HG03103 (cell line): ENCODE data around the gene ADSS1.
"Not testable (repeated sequence)": the region's sequence is repeated elsewhere in the genome, so short reads cannot be mapped to it uniquely, and the experiment has no call there.

Experiments
- ATAC-seq: cut with Tn5 transposase; IDR thresholded peaks from one replicate; pipeline ENCODE4 v1.9.1; 2021; ENCODE audit warnings: low read depth; ENCODE audit not compliant: unreplicated experiment

ADSS1 gene

GRCh38 chr14:104714066-104714465 is 10.0 kb upstream of the ADSS1 start:
- no peak for ATAC-seq

- no peak for ATAC-seq
Observed at GRCh38 chr14:104714681-104715080, 9.3 kb upstream of the ADSS1 start.

DNA sequence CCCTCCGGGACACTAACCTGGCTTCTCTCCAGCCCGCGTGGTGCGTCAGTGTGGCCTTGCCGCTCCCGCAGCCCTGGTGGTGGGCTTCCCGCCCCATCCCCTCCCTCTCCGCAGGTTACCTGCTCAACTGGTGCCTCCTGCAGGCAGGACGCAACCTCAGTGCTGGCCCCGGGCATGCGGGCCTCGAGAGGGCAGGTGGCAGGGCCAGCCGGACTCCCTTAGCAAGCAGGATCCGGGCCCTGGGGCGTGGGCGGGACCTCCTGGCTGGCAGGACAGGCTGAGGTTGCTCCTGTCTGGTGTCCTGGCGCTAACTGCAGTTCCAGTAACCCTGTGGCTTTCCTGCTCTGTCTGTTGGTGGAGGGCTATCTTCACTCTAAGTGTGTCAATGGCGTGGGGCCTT is 8.6 kb upstream of the ADSS1 start:
- no peak for ATAC-seq

GRCh38 chr14:104715871-104716270 is 8.2 kb upstream of the ADSS1 start:
- ATAC-seq = no peak

GRCh38 chr14:104717137-104717536 is 6.9 kb upstream of the ADSS1 start:
- no peak for ATAC-seq

DNA sequence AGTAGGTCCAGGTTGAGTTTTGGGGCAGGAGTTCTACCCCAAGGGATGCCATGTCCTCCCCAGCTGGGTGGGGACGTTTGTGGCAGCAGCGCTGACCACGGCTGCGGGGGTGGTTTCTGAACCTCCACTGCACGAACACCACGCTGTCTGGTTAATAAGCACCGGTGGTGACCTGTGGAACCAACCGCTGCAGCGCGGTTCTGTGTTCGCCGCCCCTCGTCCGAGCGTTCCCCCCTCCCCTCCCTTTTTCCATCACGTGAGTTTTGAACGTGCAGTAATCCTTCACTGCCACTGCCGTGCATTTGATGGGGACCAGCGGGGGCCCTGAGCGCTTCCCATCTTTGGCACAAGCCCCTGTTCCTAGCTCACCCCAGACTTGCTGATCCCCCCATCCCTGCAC is 6.4 kb upstream of the ADSS1 start:
- ATAC-seq = no peak

DNA sequence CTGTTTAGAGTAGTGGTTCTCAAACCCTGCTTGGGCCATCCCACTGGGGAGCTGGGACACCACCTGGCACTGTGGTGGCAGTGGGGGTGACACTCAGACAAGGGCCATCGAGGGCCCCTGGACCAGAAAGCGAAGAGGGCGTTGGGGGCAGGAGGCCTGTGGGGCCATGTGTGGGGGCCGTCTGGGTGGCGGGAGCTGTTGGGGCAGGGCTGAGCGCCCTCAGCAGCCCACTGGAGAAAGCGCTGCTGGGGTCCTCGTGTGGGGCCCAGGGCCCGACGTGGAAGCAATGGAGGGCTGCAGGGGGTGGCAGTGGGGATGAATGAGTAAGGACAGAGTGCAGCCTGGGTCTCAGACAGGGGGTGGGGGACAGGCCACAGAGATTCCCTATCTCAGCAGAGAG is 5.9 kb upstream of the ADSS1 start:
- no peak for ATAC-seq

GRCh38 chr14:104718871-104719270 is 5.2 kb upstream of the ADSS1 start:
- ATAC-seq = no peak

GRCh38 chr14:104719343-104719742 is 4.7 kb upstream of the ADSS1 start:
- ATAC-seq = no peak

GRCh38 chr14:104721505-104722431 is 2.3 kb upstream of the ADSS1 start:
- no peak for ATAC-seq

GRCh38 chr14:104722938-104723650 is 935 bp upstream of the ADSS1 start:
- no peak for ATAC-seq

DNA sequence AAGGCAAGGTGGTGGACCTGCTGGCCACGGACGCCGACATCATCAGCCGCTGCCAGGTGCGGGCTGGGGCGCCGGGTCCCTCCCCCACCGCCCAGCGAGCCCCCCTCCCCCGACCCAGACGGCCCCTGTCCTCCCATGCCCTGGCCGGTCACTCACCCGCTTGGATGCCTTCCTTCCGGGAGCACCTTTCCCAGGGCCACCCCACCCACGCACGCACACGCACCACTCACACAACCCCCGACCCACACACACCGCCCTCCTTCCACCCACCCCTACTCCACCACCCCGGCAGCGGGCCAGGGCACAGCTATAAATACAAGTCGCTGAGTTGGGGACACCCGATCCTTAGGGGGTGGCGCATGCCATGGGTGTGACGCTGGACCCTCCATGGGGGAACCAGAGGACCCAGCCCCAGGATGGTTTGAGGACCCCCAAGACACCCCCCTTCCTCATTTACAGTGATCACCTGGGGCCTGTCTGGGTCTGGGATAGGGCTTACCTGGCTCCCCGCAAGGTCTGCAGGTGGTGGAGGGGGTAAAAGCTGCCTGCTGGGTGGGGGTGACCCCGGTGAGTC is 465 bp downstream of the ADSS1 start:
- no peak for ATAC-seq

GRCh38 chr14:104724981-104725771 is 1.1 kb downstream of the ADSS1 start:
- ATAC-seq = no peak

DNA sequence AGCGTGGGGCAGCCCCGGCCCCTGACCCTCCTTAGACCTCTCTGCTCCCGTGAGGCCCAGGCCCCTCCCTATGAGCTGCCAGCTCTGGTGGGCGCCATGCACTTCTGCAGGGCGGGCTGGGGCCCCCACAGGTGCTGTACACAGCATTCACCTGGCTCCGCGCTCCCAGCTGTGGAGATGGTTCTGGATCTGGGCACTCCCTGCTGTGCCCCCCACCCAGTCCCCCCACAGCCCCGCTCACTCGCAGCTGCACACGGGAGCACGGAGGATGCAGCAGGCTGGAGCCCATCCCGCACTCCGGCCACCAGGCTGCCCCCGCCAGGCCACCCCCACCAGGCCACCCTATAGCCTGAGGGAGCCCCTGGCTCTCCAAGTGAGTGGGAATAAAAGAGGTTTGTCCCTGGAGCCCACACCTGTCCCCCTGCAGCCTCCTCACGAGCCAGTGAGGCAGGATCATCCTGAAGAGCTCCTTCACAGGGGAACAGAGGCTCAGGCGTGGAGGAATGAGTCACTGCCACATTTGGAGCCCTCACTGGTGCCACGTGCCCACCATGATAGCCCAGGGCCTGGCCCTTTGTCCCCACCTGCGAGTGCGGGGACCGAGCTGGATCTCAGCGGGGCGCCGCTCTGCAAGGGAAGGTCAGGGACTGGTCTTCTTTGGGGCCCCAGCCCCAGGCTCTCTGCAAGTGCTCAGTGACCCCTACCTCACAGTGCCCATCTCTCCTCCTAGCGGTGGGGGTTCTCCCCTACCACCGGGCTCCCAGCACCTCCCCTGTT is 1.9 kb downstream of the ADSS1 start:
- no peak for ATAC-seq

DNA sequence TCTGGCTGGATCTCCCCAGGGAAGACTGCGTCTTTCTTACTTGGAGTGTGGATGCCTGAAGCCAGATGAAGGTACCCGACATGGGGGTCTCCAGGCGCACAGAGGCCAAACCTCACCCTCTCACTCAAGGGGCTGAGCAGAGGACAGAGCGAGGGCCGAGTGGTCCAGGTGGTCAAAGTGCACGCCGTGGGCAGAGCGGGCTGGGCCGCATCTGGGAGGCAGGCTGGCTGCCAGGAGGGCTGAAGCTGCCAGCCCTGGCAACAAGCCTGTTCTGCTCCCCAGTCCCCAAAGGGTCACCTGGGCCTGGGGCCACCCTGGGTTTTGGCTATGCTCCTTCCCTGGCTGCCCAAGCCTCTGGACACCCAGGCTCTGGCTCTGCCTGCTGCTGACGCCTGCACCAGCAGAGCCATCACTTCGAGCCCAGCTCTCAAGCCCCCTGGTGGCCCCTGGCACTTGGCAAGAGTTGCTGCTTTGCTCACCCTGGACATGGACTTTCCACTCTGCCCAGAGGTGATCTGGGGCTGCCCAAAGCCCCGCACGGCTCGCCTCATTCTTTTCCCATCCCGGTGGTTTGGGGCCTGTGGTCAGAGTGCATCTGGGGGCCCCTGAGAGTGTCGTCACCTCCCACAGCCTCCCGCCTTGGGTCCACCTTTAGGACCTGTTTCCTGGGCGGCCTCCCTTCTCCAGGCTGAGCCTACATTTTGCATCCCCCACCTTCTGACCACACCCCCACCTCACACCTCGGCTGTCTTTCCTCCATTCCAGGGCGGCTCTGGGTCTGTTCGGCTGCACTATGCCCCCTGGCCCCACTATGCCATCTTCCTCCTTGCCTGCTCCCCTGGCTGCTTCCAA is 2.8 kb downstream of the ADSS1 start:
- no peak for ATAC-seq

DNA sequence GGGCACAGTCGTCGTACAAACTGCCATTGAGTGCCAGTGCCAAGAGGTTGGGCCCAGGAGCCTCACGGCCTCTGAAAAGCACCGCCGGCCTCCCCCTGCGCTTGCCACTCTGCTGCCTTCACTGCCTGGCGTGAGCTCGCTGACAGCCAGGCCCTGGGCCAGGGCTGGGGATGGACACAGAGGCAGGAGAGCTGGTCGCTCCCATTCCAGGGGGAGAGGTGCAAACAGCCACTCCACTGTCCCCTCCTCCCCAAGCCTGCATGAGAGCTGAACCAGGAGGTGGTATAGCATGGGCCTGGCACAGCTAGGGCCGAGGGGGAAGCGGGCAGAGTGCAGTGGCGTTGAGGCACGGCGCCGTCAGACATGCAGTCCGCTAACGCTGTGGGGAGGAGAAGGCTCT is 4.6 kb downstream of the ADSS1 start:
- no peak for ATAC-seq

DNA sequence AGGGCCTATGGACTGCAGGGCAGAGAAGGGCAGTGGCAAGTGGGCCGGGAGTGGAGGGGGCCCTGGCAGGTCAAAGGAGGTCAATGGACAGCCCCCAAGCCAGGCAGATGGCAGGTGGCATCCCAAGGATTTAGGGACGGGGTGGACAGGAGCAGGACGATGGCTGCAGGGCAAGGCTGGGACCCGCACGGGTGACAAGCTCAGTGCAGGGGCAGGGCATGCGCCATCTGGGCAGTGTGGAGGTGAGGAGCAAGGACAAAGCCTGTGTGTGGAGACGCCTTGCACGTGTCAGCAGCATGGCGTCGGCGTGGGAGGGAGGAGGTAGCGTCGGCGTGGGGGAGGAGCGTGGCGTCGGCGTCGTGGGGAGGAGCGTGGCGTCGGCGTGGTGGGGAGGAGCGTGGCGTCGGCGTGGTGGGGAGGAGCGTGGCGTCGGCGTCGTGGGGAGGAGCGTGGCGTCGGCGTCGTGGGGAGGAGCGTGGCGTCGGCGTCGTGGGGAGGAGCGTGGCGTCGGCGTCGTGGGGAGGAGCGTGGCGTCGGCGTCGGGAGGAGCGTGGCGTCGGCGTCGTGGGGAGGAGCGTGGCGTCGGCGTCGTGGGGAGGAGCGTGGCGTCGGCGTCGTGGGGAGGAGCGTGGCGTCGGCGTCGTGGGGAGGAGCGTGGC is 5.3 kb downstream of the ADSS1 start:
- not testable (repeated sequence) for ATAC-seq

DNA sequence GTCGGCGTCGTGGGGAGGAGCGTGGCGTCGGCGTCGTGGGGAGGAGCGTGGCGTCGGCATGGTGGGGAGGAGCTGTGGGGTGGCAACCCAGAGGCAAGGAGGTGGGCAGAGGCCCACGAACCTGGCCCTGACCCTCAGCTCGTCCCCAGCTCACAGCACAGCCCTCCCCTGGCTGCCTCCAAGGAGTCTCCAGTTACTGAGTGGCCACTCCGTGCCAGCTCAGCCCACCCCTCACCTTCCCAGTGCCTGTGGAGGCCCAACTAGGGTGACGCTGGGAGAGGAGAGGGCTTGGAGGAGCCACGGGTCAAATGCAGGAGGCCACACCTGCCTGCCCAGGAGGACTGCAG is 5.8 kb downstream of the ADSS1 start:
- no peak for ATAC-seq

GRCh38 chr14:104730487-104730886 is 6.5 kb downstream of the ADSS1 start:
- ATAC-seq = no peak
